GM18520 (cell line): ENCODE measurements around the gene EIF1B.

ENCODE experiments used
- ATAC-seq: cut with Tn5 transposase; IDR thresholded peaks from one replicate; pipeline ENCODE4 v1.9.1; 2021; ENCODE audit not compliant: unreplicated experiment

EIF1B gene

DNA sequence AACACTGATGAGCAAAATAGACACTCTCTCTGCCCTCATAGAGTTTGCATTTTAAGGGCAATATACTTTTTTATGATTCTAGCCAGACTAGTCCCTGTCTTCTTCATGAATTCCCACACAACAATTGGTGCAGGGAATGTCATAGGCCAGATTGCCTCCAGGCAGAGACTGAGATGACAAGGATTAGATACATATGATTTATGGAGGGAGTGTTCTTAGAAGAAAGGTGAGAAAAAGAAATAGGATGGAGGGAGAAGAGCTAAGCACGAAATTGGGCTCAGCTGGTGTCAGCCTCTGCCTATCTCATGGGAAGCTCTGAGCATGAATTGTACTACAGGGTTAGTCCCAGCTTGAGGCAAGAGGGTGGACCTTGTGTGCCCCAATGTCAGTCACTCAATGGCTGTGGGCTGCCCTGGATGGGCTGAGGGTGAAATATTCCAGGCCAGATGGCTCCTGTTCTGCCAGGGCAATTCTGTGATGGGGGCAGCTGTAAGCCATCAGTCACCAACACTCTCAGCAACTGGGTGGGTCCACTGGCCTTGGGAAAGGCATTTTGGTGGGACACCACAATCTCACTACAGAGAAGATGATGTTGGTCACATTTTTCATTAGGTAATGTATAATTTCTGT is 31.1 kb downstream of the EIF1B start:
- ATAC-seq: no peak

DNA sequence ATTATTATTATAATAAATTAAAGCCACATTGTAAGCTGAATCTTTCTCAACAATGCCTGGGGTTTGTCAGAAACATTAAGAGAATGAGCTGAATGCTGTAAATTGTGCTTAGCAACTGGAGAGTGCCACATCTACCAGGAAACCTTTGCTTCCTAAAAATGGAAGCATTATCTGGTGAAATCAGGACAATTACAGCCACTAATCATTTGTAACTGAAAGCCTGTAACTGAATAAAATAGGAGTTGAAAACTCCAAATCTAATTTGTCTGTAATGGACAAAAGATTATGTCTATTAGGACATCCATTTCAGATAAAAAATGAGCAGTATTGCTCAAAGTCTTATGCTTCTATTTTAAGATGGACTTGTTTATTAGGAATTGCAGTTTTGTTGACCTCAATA is 32.2 kb downstream of the EIF1B start:
- ATAC-seq: no peak

DNA sequence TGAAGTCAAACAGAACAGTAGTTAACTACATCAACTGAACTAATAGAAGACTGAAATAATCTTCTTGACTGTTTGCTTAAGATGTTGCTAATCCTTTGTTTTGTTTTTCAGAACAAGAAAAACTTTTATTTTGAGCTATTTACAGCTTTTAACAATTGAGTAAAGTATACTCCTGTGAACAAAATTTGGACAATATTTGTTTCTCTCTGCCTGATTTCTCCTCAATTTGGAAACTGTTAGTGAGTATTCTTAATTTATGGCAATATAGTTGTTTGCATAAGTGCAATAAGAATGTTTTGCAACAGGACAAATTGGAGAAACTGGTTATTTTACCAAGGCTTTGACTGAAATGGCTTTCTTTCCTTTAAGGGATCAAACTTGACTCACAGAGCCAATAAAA is 41.0 kb downstream of the EIF1B start:
- no peak for ATAC-seq

DNA sequence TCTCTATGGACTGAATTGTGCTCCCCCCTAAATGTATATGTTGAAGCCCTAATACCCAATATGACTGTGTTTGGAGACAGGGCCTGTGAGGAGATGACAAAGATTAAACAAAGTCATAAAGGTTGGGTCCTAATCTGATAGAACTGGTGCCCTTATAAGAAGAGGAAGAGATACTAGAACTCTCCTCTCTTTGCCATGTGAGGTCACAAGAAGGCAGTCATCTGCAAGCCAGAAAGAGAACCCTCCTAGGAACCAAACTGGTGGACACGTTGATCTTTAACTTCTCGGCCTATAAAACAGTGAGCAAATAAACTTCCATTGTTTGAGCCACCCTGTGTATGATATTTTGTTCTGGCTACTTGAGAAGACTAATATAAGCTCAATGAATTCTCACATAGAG is 45.9 kb downstream of the EIF1B start:
- no peak for ATAC-seq

DNA sequence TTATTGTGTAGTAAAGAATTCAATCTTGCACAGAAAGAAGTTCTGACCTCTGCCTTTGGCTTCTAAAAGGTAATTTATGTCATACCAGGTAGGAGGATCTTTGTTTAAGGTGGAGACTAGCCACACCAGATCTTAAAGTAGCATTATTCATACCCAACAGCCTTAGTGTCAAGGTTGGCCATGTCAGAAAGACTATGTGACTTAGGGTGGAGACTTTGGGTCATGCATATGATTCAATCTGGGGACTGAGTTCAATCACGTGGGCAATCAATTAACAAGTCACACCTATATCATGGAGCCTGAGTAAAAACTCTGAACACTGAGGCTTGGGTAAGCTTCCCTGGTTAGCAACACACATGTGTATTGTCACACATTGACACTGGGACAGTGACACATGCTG is 48.9 kb downstream of the EIF1B start:
- ATAC-seq: no peak
